Liver (tissue), 3 donors: ENCODE measurements around the gene RPH3AL.

Experiments used
- ATF3 ChIP-seq: IDR thresholded peaks from 2 replicates; pipeline ENCODE4 v1.6.1; 2016; ENCODE audit warnings: antibody characterized with exemption
- CTCF ChIP-seq: fragments of 150-350 bp; IDR thresholded peaks from 2 replicates; pipeline ENCODE4 v1.5.1; 2017; ENCODE audit warnings: improper control_type of control experiment, low read depth, low read length; ENCODE audit not compliant: missing input control
- FOXA1 ChIP-seq: IDR thresholded peaks from 2 replicates; pipeline ENCODE4 v1.6.1; 2016; ENCODE audit warnings: antibody characterized with exemption
- GABPA ChIP-seq, 2 donors: IDR thresholded peaks in 1 of 2; conservative IDR thresholded peaks in 1 of 2; 2 replicates each; pipeline ENCODE4 v1.6.1; 2016; ENCODE audit warnings: antibody characterized with exemption in 2 of 2, mild to moderate bottlenecking in 1 of 2, moderate library complexity in 1 of 2
- HNF4A ChIP-seq, 2 donors: conservative IDR thresholded peaks; 2 replicates each; pipeline ENCODE4 v1.6.1; 2016; ENCODE audit warnings: antibody characterized with exemption in 2 of 2, mild to moderate bottlenecking in 2 of 2
- JUND ChIP-seq, 2 donors: IDR thresholded peaks; 2 replicates each; pipeline ENCODE4 v1.6.1; 2016; ENCODE audit warnings: antibody characterized with exemption in 2 of 2
- RAD21 ChIP-seq, 2 donors: IDR thresholded peaks; 2 replicates each; pipeline ENCODE4 v1.6.1; 2016; ENCODE audit warnings: antibody characterized with exemption in 2 of 2, mild to moderate bottlenecking in 2 of 2
- REST ChIP-seq: IDR thresholded peaks from 2 replicates; pipeline ENCODE4 v1.6.1; 2016; ENCODE audit warnings: antibody characterized with exemption, mild to moderate bottlenecking
- YY1 ChIP-seq: IDR thresholded peaks from 2 replicates; pipeline ENCODE4 v1.6.1; 2016; ENCODE audit warnings: antibody characterized with exemption, mild to moderate bottlenecking
- donor health status: healthy.
- donor health status: healthy.

GRCh38 chr17:327296-327695 is 25.3 kb downstream of the RPH3AL start:
- no peak for TF ChIP-seq GABPA (IDR thresholded peaks at IDR 0.05 in 1 of 2, conservative IDR thresholded peaks at IDR 0.05 in 1 of 2)
- TF ChIP-seq CTCF = no peak
- no peak for TF ChIP-seq REST
- no peak for TF ChIP-seq HNF4A (conservative IDR thresholded peaks at IDR 0.05)
- no peak for TF ChIP-seq FOXA1
- no peak for TF ChIP-seq RAD21 (IDR thresholded peaks at IDR 0.05)
- TF ChIP-seq JUND (IDR thresholded peaks at IDR 0.05) = no peak
- TF ChIP-seq YY1 = no peak
- TF ChIP-seq ATF3 = no peak
